Measurements from ENCODE around the gene POLE2. TPM values are rescaled to one million over a fixed set of nuclear protein-coding genes. Genes with fewer than 3 reads are reported as not detected.

The POLE2 gene
- total and polyA plus RNA-seq, 7 donors: 0.46 to 2.3 (median 0.72) TPM; not detected in 1

GRCh38 chr14:49642163-49642562, 45.9 kb downstream of the POLE2 start:
- H3K36me3 ChIP-seq (ENCODE audit: insufficient read depth in 1 of 2, low read depth in 1 of 2): peaks cover 0 to 17% of the 10 kb centered on the region in 2 donors
- H3K4me1 ChIP-seq: peaks cover 7% of the 10 kb centered on the region
- H3K4me3 ChIP-seq: no peak overlapping the region
- no peaks in the 10 kb centered on the region for H3K27me3 ChIP-seq (ENCODE audit: insufficient read depth in 3 of 3, low read length in 2 of 3)
- H3K9me3 ChIP-seq: no peaks in the 10 kb centered on the region
- peak in 1 of 4 donors; percentile 22 for ATAC-seq
- TF ChIP-seq CTCF (IDR thresholded peaks at IDR 0.05): no peak
- H3K27ac ChIP-seq: peak overlapping the region; percentile 48
- intact Hi-C loops (cut with DNase I): no loop called here
- DNase-seq: no peak

- Histone ChIP-seq H3K9me3 (no peaks in the 10 kb centered on the region), H3K27ac (peak overlapping the region; percentile 48), H3K27me3 (ENCODE audit: insufficient read depth in 3 of 3, low read length in 2 of 3) (no peaks in the 10 kb centered on the region), H3K36me3 (ENCODE audit: insufficient read depth in 1 of 2, low read depth in 1 of 2) (peaks cover 3 to 21% of the 10 kb centered on the region in 2 donors), H3K4me3 (no peak overlapping the region), H3K4me1 (peaks cover 7% of the 10 kb centered on the region)
- no peak for DNase-seq
- 61 to 70% (median 63%) methylated on average over 8 of the region's 8 CpGs for WGBS, 3 donors
- no peak for TF ChIP-seq CTCF (IDR thresholded peaks at IDR 0.05)
- intact Hi-C loops (cut with DNase I): no loop called here
- ATAC-seq: peak in 2 of 4 donors; percentile 47 to 49
These were observed 46.3 kb downstream of the POLE2 start for GRCh38 chr14:49641697-49642129.

- peaks cover 5 to 26% of the 10 kb centered on the region in 2 donors for H3K36me3 ChIP-seq (ENCODE audit: insufficient read depth in 1 of 2, low read depth in 1 of 2)
- 95 to 98% (median 95%) methylated on average over 5 to 7 of the region's 7 CpGs for WGBS, 3 donors
- H3K27ac ChIP-seq: no peak overlapping the region
- DNase-seq (no peak), ATAC-seq (no peak)
- no peak for TF ChIP-seq CTCF (IDR thresholded peaks at IDR 0.05)
- no peaks in the 10 kb centered on the region for H3K9me3 ChIP-seq
- H3K27me3 ChIP-seq (ENCODE audit: insufficient read depth in 3 of 3, low read length in 2 of 3): no peaks in the 10 kb centered on the region
- H3K4me3 ChIP-seq: no peak overlapping the region
- intact Hi-C loops (cut with DNase I): no loop called here
- peaks cover 12% of the 10 kb centered on the region for H3K4me1 ChIP-seq
These were observed 47.2 kb downstream of the POLE2 start for GRCh38 chr14:49640540-49641417.

- ATAC-seq: no peak
- no peaks in the 10 kb centered on the region for H3K27me3 ChIP-seq (ENCODE audit: insufficient read depth in 3 of 3, low read length in 2 of 3)
- peaks cover 12% of the 10 kb centered on the region for H3K4me1 ChIP-seq
- intact Hi-C loops (cut with DNase I): loop anchor here in 1 of 2 donors (10.0 kb wide), 2 partner anchors 57 to 217 kb away; partner anchors contain the start of genes KLHDC1 and NEMF
- no peak overlapping the region for H3K4me3 ChIP-seq
- no peak overlapping the region for H3K27ac ChIP-seq
- 91 to 95% (median 93%) methylated on average over 3 of the region's 3 CpGs for WGBS, 3 donors
- TF ChIP-seq CTCF (IDR thresholded peaks at IDR 0.05): no peak
- peaks cover 5 to 26% of the 10 kb centered on the region in 2 donors for H3K36me3 ChIP-seq (ENCODE audit: insufficient read depth in 1 of 2, low read depth in 1 of 2)
- H3K9me3 ChIP-seq: no peaks in the 10 kb centered on the region
- DNase-seq: no peak
These were observed 50.4 kb downstream of the POLE2 start for GRCh38 chr14:49637534-49638078.

Data from psoas muscle (tissue), 8 donors.